IMR-90 (cell line): ENCODE results near the gene THRA. TPM values are rescaled to one million over a fixed set of nuclear protein-coding genes. Genes with fewer than 3 reads are reported as not detected.
A peak's percentile ranks its signal among the peaks of the same experiment; 100 is the strongest.

ENCODE experiments used
- ATAC-seq: fragments of 200-7000 bp; cut with Tn5 transposase; 2 replicates; pipeline ENCODE4 v1.9.1; 2020; ENCODE audit warnings: low read depth, mild to moderate bottlenecking, moderate library complexity
- BruUV-seq: library from RNA; stranded (reverse); fragments of 400-500 nt; replicated peaks from 2 replicates; lab custom pipeline; 2021; lab: Mats Ljungman, UMichigan
- CTCF ChIA-PET: fragments of 300-600 bp; formaldehyde crosslinking; extraction: SDS; loops from one replicate; lab custom pipeline; 2021; ENCODE audit warnings: antibody characterized with exemption; lab: Yijun Ruan, JAX
- POLR2A ChIA-PET: fragments of 300-600 bp; sonication (Branson Sonifier 250); formaldehyde crosslinking; loops from one replicate; lab custom pipeline; 2022; ENCODE audit warnings: antibody characterized with exemption; ENCODE audit not compliant: unreplicated experiment; lab: Charles Lee
- DNase-seq: peaks from one replicate; pipeline ENCODE4 v3.0.0; 2013
- H2AFZ ChIP-seq: replicated peaks from 2 replicates; pipeline ENCODE3; 2013; ENCODE audit warnings: low read length, mild to moderate bottlenecking; ENCODE audit not compliant: poor library complexity
- H2AK5ac ChIP-seq: 2 replicates; pipeline ENCODE4 v1.6.1; 2013; ENCODE audit warnings: low read depth, low read length, inconsistent platforms
- H2AK9ac ChIP-seq: replicated peaks from 2 replicates; pipeline ENCODE3; 2013; ENCODE audit warnings: mild to moderate bottlenecking, low read depth, low read length, moderate library complexity; ENCODE audit not compliant: poor library complexity
- H2BK120ac ChIP-seq: 2 replicates; pipeline ENCODE4 v1.6.1; 2013; ENCODE audit warnings: low read depth, low read length, inconsistent platforms
- H2BK15ac ChIP-seq: 3 replicates; pipeline ENCODE4 v1.6.1; 2013; ENCODE audit warnings: low read depth, low read length, inconsistent platforms
- H2BK20ac ChIP-seq: 2 replicates; pipeline ENCODE4 v1.6.1; 2013; ENCODE audit warnings: low read depth, mild to moderate bottlenecking, inconsistent platforms, low read length, moderate library complexity
- H2BK5ac ChIP-seq: 2 replicates; pipeline ENCODE4 v1.6.1; 2013; ENCODE audit warnings: mild to moderate bottlenecking, low read depth, low read length, inconsistent platforms; ENCODE audit not compliant: poor library complexity, severe bottlenecking
- H3K14ac ChIP-seq: replicated peaks from 2 replicates; pipeline ENCODE4 v1.6.1; 2013; ENCODE audit warnings: low read depth, low read length, inconsistent platforms
- H3K18ac ChIP-seq: 2 replicates; pipeline ENCODE4 v1.6.1; 2013; ENCODE audit warnings: low read depth, low read length, control low read depth
- H3K23ac ChIP-seq: 2 replicates; pipeline ENCODE4 v1.6.1; 2013; ENCODE audit warnings: low read depth, low read length, inconsistent platforms
- H3K27ac ChIP-seq: 2 replicates; pipeline ENCODE4 v1.5.1; 2013; ENCODE audit warnings: mild to moderate bottlenecking, control low read depth, low read length; ENCODE audit not compliant: insufficient read depth
- H3K27me3 ChIP-seq: 2 replicates; pipeline ENCODE4 v1.6.1; 2013; ENCODE audit warnings: low read length; ENCODE audit not compliant: control insufficient read depth, insufficient read depth
- H3K36me3 ChIP-seq: 2 replicates; pipeline ENCODE4 v1.6.1; 2013; ENCODE audit warnings: low read length, mixed read lengths; ENCODE audit not compliant: control insufficient read depth, insufficient read depth
- H3K4ac ChIP-seq: 2 replicates; pipeline ENCODE4 v1.6.1; 2013; ENCODE audit warnings: low read depth, low read length, inconsistent platforms
- H3K4me1 ChIP-seq: 2 replicates; pipeline ENCODE4 v1.6.1; 2013; ENCODE audit warnings: low read length, mixed read lengths; ENCODE audit not compliant: control insufficient read depth, insufficient read depth
- H3K4me2 ChIP-seq: 2 replicates; pipeline ENCODE4 v1.6.1; 2013; ENCODE audit warnings: low read depth, mild to moderate bottlenecking, control low read depth, low read length, moderate library complexity
- H3K4me3 ChIP-seq: 2 replicates; pipeline ENCODE4 v1.5.1; 2013; ENCODE audit warnings: low read depth, mild to moderate bottlenecking, control low read depth, low read length, moderate library complexity; ENCODE audit not compliant: insufficient read depth
- H3K56ac ChIP-seq: 2 replicates; pipeline ENCODE4 v1.6.1; 2013; ENCODE audit warnings: low read length, inconsistent platforms; ENCODE audit not compliant: insufficient read depth; ENCODE audit errors: extremely low read depth
- H3K79me1 ChIP-seq, 2 experiments: 2 replicates each; pipeline ENCODE4 v1.6.1; 2013; ENCODE audit warnings: low read length in 2 of 2, inconsistent platforms in 1 of 2, low read depth in 1 of 2
- H3K9ac ChIP-seq: 2 replicates; pipeline ENCODE4 v1.6.1; 2013; ENCODE audit warnings: low read depth, low read length, control low read depth
- H3K9me1 ChIP-seq: 2 replicates; pipeline ENCODE4 v1.6.1; 2013; ENCODE audit warnings: low read length, inconsistent platforms; ENCODE audit not compliant: insufficient read depth
- H3K9me3 ChIP-seq: 2 replicates; pipeline ENCODE4 v1.6.1; 2013; ENCODE audit warnings: low read length; ENCODE audit not compliant: control insufficient read depth, insufficient read depth
- H4K20me1 ChIP-seq: 2 replicates; pipeline ENCODE4 v1.6.1; 2013; ENCODE audit warnings: low read length, inconsistent platforms; ENCODE audit not compliant: insufficient read depth
- H4K5ac ChIP-seq: 2 replicates; pipeline ENCODE4 v1.6.1; 2013; ENCODE audit warnings: mild to moderate bottlenecking, low read depth, low read length, control low read depth
- H4K8ac ChIP-seq, 2 experiments: 2 replicates each; pipeline ENCODE4 v1.6.1; 2013; ENCODE audit warnings: low read depth in 2 of 2, low read length in 2 of 2, control low read depth in 1 of 2, inconsistent platforms in 1 of 2
- H4K91ac ChIP-seq: 2 replicates; pipeline ENCODE4 v1.6.1; 2013; ENCODE audit warnings: low read depth, low read length, inconsistent platforms; ENCODE audit not compliant: insufficient read depth
- BHLHE40 ChIP-seq: fragments of 150-350 bp; IDR thresholded peaks from 2 replicates; pipeline ENCODE4 v1.6.1; 2016; ENCODE audit warnings: mild to moderate bottlenecking, low read depth, low read length
- CEBPB ChIP-seq: IDR thresholded peaks from 2 replicates; pipeline ENCODE4 v1.6.1; 2012; ENCODE audit warnings: low read depth, low read length, improper control_type of control experiment
- FOS ChIP-seq: fragments of 150-350 bp; IDR thresholded peaks from 2 replicates; pipeline ENCODE4 v1.6.1; 2016; ENCODE audit warnings: low read depth, low read length
- MAFK ChIP-seq: IDR thresholded peaks from 2 replicates; pipeline ENCODE4 v1.6.1; 2012; ENCODE audit warnings: low read depth, low read length, improper control_type of control experiment
- MXI1 ChIP-seq: IDR thresholded peaks from 2 replicates; pipeline ENCODE4 v1.6.1; 2012; ENCODE audit warnings: low read depth, mild to moderate bottlenecking, low read length, moderate library complexity, borderline replicate concordance
- SMC3 ChIP-seq: fragments of 150-350 bp; IDR thresholded peaks from 2 replicates; pipeline ENCODE4 v1.6.1; 2016; ENCODE audit warnings: low read depth, mild to moderate bottlenecking, antibody characterized with exemption, low read length, moderate library complexity
- WGBS, 2 experiments: methylation state at CpG; one replicate each; pipeline versions ENCODE4 v1.1.5 to v1.1.7; 2013; ENCODE audit warnings: missing lambda C conversion rate in 2 of 2; ENCODE audit not compliant: insufficient read length in 1 of 2; ENCODE audit errors: extremely low coverage in 2 of 2; 5-methylcytosine and 5-hydroxymethylcytosine counted together
- dilution Hi-C: fragments of 300-500 bp; cut with HindIII; formaldehyde crosslinking; loops from one replicate; pipeline ENCODE4 v1.14.3; 2018; ENCODE audit warnings: low sequenced_read_pairs; ENCODE audit not compliant: unreplicated experiment
- in situ Hi-C: fragments of 300-500 bp; cut with MboI; formaldehyde crosslinking; loops from 3 replicates; pipeline ENCODE4 v1.14.3; 2019; ENCODE audit warnings: low sequenced_read_pairs, inconsistent platforms, mixed read lengths
- intact Hi-C: fragments of 100-400 bp; cut with micrococcal nuclease; formaldehyde crosslinking; loops from 2 replicates; pipeline ENCODE4 v1.10.0; 2022
- polyA plus RNA-seq, 3 experiments: library from polyadenylated mRNA; depleted of rRNA; stranded (reverse); fragments of >200 nt; gene quantifications; 2 replicates each; pipeline ENCODE4 v1.2.3, GENCODE V29; 2012; ENCODE audit warnings: low replicate concordance in 1 of 3
- total RNA-seq: library from RNA; depleted of rRNA; stranded (reverse); fragments of >200 nt; gene quantifications from 2 replicates; pipeline ENCODE4 v1.2.3, GENCODE V29; 2012

Gene THRA
- total and polyA plus RNA-seq, 2 of the 4 experiments (the other 2 are of a cell fraction) = 22.0 to 23.4 TPM

DNA sequence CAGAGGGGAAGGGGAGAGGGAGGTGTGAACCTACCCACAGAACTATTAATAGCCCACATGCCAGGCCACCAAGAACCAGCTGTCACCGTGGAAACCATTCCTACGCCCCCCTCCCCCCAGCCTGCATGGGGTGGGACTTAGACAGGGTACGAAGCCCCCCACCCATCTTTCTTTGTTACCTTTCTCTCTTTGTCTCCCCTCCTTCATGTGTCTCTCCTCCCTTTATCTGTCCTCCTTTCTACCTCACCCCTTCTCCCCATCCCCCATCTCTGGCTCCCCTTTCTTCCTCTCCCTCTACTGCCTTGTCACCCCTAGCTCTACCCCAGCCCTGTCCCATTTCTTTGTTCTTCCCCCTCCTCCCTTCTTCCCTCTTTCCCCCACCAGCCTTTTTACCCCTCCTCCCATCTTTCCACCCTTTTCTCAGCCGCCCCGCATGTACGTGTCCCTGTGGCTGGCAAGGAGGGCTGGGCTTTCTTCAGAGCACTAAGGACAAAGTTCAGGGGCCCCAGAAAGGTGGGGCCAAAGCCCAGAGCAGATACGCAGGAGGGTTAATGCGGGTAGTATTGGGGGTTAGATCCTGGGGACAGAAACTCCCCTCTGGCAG lies 8.0 kb downstream of the THRA start:
- CTCF ChIA-PET = no interaction called here
- Histone ChIP-seq H2AK5ac (peak overlapping the region; percentile 85), H3K56ac (no peak overlapping the region), H3K4me2 (no peak overlapping the region), H3K23ac (no peak overlapping the region), H2BK5ac (no peak overlapping the region), H3K9me1 (peaks cover 44% of the 10 kb centered on the region), H4K20me1 (peaks cover 33% of the 10 kb centered on the region), H3K4me3 (no peak overlapping the region), H3K18ac (no peak overlapping the region), H2BK20ac (peak overlapping the region; percentile 25; the same call in 1 of the 2 replicates), H3K4ac (peak overlapping the region; percentile 91), H3K79me1 (peaks cover 25 to 85% of the 10 kb centered on the region in 2 experiments), H4K5ac (no peak overlapping the region), H3K9ac (no peak overlapping the region), H3K14ac (no peak overlapping the region), H4K8ac (no peak overlapping the region; a peak in 1 of 4 replicates), H3K27ac (no peak overlapping the region), H2AK9ac (peak overlapping the region; percentile 95), H3K4me1 (peaks cover 55% of the 10 kb centered on the region), H3K36me3 (peaks cover 8% of the 10 kb centered on the region), H2BK15ac (no peak overlapping the region), H3K9me3 (no peaks in the 10 kb centered on the region), H3K27me3 (no peaks in the 10 kb centered on the region), H2AFZ (no peak overlapping the region), H4K91ac (peak overlapping the region; percentile 61; the same call in 1 of the 2 replicates), H2BK120ac (no peak overlapping the region)
- BruUV-seq = no TSS peak
- POLR2A ChIA-PET = no interaction called here
- DNase-seq = no peak
- TF ChIP-seq SMC3 = no peak
- no peak for TF ChIP-seq FOS
- TF ChIP-seq MXI1 = no peak
- no peak for TF ChIP-seq MAFK
- TF ChIP-seq CEBPB = no peak
- TF ChIP-seq BHLHE40 = no peak
- dilution Hi-C loops (no loop called here), in situ Hi-C loops (no loop called here), intact Hi-C loops (no loop called here)
- WGBS, 2 experiments = 40% methylated on average over 1 of the region's 8 CpGs; no CpG with 5 or more reads in 1 of the 2 experiments
- ATAC-seq = no peak
